GM23338 (cell line): Measurements from ENCODE around the gene ERC2.

Experiments
- CREB1 ChIP-seq: fragments of 250-450 bp; sonication (Bioruptor Pico); IDR thresholded peaks from 2 replicates; pipeline ENCODE4 v1.5.0; 2020; ENCODE audit warnings: low read depth, mild to moderate bottlenecking, moderate library complexity
- EZH2 ChIP-seq: fragments of 200-600 bp; sonication (generic); IDR thresholded peaks from one replicate; pipeline ENCODE4 v1.8.0; 2017; ENCODE audit warnings: antibody characterized with exemption, mild to moderate bottlenecking, low read depth; ENCODE audit not compliant: unreplicated experiment
- EZH2phosphoT487 ChIP-seq: fragments of 200-600 bp; sonication (generic); IDR thresholded peaks from one replicate; pipeline ENCODE4 v1.8.1; 2018; ENCODE audit warnings: antibody characterized with exemption; ENCODE audit not compliant: unreplicated experiment
- JUNB ChIP-seq: IDR thresholded peaks from one replicate; pipeline ENCODE4 v1.6.1; 2016; ENCODE audit warnings: antibody characterized with exemption; ENCODE audit not compliant: unreplicated experiment
- POLR2AphosphoS5 ChIP-seq: IDR thresholded peaks from 2 replicates; pipeline ENCODE4 v1.6.1; 2016; ENCODE audit warnings: antibody characterized with exemption, low read depth
- STAT1 ChIP-seq: IDR thresholded peaks from one replicate; pipeline ENCODE4 v1.6.1; 2016; ENCODE audit warnings: antibody characterized with exemption; ENCODE audit not compliant: unreplicated experiment
- ZNF114 ChIP-seq: fragments of 250-450 bp; sonication (Bioruptor Pico); IDR thresholded peaks from 2 replicates; pipeline ENCODE4 v1.5.0; 2020; ENCODE audit warnings: mild to moderate bottlenecking, moderate library complexity
- ZNF331 ChIP-seq: fragments of 250-450 bp; sonication (Bioruptor Pico); IDR thresholded peaks from 2 replicates; pipeline ENCODE4 v1.5.0; 2020; ENCODE audit warnings: low read depth, mild to moderate bottlenecking, moderate library complexity
- TF ChIP-seq, protein P1 (sequence below), 2 experiments: fragments of 200-600 bp in 1 of 2; sonication (generic) in 1 of 2; conservative IDR thresholded peaks; 2 replicates each; pipeline versions ENCODE4 v1.5.1 to v1.6.1; 2016 to 2017; ENCODE audit warnings: antibody characterized with exemption in 2 of 2, low read depth in 2 of 2, mild to moderate bottlenecking in 2 of 2, moderate library complexity in 1 of 2
- TF ChIP-seq, protein P2 (sequence below): IDR thresholded peaks from one replicate; pipeline ENCODE4 v1.6.1; 2018; ENCODE audit warnings: antibody characterized with exemption; ENCODE audit not compliant: unreplicated experiment
- TF ChIP-seq, protein P3 (sequence below): IDR thresholded peaks from 2 replicates; pipeline ENCODE4 v1.6.1; 2016; ENCODE audit warnings: antibody characterized with exemption

DNA sequence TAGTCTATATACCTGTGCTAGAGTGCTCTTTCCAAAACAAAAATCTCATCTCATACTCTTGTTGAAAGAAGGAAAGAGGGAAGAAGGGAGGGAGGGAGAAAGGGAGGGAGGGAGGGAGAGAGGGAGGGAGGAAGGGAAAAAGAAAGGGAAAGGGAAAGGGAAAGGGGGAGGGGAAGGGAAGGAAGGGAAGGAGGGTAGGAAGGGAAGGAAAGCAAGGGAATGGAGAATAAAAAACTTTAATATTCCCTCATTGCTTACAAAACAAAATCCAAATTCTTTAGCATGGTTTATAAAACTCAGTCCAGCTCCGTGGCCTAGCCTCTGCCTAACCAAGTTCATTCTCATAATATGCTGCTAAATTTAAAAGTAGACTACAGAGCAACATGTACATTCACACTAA, 104.5 kb downstream of the ERC2 start:
- TF ChIP-seq, protein P1, sequence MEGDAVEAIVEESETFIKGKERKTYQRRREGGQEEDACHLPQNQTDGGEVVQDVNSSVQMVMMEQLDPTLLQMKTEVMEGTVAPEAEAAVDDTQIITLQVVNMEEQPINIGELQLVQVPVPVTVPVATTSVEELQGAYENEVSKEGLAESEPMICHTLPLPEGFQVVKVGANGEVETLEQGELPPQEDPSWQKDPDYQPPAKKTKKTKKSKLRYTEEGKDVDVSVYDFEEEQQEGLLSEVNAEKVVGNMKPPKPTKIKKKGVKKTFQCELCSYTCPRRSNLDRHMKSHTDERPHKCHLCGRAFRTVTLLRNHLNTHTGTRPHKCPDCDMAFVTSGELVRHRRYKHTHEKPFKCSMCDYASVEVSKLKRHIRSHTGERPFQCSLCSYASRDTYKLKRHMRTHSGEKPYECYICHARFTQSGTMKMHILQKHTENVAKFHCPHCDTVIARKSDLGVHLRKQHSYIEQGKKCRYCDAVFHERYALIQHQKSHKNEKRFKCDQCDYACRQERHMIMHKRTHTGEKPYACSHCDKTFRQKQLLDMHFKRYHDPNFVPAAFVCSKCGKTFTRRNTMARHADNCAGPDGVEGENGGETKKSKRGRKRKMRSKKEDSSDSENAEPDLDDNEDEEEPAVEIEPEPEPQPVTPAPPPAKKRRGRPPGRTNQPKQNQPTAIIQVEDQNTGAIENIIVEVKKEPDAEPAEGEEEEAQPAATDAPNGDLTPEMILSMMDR (conservative IDR thresholded peaks at IDR 0.05; ENCODE audit: low read depth in 2 of 2): no peak
- TF ChIP-seq ZNF331 (CRISPR knock-in tag) (no peak), EZH2 (no peak), EZH2phosphoT487 (no peak), POLR2AphosphoS5 (no peak), CREB1 (CRISPR knock-in tag) (no peak), STAT1 (no peak), ZNF114 (CRISPR knock-in tag) (no peak), JUNB (no peak)
- TF ChIP-seq, protein P2, sequence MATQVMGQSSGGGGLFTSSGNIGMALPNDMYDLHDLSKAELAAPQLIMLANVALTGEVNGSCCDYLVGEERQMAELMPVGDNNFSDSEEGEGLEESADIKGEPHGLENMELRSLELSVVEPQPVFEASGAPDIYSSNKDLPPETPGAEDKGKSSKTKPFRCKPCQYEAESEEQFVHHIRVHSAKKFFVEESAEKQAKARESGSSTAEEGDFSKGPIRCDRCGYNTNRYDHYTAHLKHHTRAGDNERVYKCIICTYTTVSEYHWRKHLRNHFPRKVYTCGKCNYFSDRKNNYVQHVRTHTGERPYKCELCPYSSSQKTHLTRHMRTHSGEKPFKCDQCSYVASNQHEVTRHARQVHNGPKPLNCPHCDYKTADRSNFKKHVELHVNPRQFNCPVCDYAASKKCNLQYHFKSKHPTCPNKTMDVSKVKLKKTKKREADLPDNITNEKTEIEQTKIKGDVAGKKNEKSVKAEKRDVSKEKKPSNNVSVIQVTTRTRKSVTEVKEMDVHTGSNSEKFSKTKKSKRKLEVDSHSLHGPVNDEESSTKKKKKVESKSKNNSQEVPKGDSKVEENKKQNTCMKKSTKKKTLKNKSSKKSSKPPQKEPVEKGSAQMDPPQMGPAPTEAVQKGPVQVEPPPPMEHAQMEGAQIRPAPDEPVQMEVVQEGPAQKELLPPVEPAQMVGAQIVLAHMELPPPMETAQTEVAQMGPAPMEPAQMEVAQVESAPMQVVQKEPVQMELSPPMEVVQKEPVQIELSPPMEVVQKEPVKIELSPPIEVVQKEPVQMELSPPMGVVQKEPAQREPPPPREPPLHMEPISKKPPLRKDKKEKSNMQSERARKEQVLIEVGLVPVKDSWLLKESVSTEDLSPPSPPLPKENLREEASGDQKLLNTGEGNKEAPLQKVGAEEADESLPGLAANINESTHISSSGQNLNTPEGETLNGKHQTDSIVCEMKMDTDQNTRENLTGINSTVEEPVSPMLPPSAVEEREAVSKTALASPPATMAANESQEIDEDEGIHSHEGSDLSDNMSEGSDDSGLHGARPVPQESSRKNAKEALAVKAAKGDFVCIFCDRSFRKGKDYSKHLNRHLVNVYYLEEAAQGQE: no peak
- TF ChIP-seq, protein P3, sequence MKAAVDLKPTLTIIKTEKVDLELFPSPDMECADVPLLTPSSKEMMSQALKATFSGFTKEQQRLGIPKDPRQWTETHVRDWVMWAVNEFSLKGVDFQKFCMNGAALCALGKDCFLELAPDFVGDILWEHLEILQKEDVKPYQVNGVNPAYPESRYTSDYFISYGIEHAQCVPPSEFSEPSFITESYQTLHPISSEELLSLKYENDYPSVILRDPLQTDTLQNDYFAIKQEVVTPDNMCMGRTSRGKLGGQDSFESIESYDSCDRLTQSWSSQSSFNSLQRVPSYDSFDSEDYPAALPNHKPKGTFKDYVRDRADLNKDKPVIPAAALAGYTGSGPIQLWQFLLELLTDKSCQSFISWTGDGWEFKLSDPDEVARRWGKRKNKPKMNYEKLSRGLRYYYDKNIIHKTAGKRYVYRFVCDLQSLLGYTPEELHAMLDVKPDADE: no peak
